B cell (primary cell): ENCODE data around the gene ACOX3.

Experiments used
- CTCF ChIP-seq: fragments of 200-600 bp; IDR thresholded peaks from one replicate; pipeline ENCODE4 v1.8.0; 2022; ENCODE audit warnings: antibody characterized with exemption, mild to moderate bottlenecking
- EZH2 ChIP-seq: IDR thresholded peaks from 2 replicates; pipeline ENCODE4 v1.6.1; 2012; ENCODE audit warnings: borderline replicate concordance, low read depth, mild to moderate bottlenecking, moderate library complexity, low read length; ENCODE audit not compliant: insufficient read depth, poor library complexity, severe bottlenecking

GRCh38 chr4:8350841-8351461 is 89.6 kb downstream of the ACOX3 start:
- TF ChIP-seq CTCF (no peak), EZH2 (no peak)
